SIG-M5 treated with dmso at 0.1 percent for 504 hours (cell line): ENCODE data around the gene DPEP2NB.
"Not testable (repeated sequence)": the region's sequence is repeated elsewhere in the genome, so short reads cannot be mapped to it uniquely, and the experiment has no call there.

Experiments
- DNase-seq: peaks from one replicate; lab custom pipeline; 2025; ENCODE audit not compliant: unreplicated experiment; lab: John Stamatoyannopoulos, UW

DPEP2NB gene

GRCh38 chr16:67987460-67988160 lies 28.1 kb downstream of the DPEP2NB start:
- DNase-seq, result no peak

- no peak for DNase-seq
These were observed 28.8 kb downstream of the DPEP2NB start for GRCh38 chr16:67986949-67987348.

- no peak for DNase-seq
These were observed 33.6 kb downstream of the DPEP2NB start for GRCh38 chr16:67982011-67982696.

GRCh38 chr16:67979955-67980678 lies 35.6 kb downstream of the DPEP2NB start, which contains the start of gene DPEP3:
Gene DPEP3 (minus strand): TSS chr16:67980499. CDS start chr16:67980380, 119 bp downstream.
- no peak for DNase-seq

GRCh38 chr16:67977469-67978227 lies 38.1 kb downstream of the DPEP2NB start:
- DNase-seq, result no peak

- DNase-seq, result no peak
These were observed 38.7 kb downstream of the DPEP2NB start for GRCh38 chr16:67977005-67977404.

- DNase-seq, result no peak
These were observed 39.5 kb downstream of the DPEP2NB start for GRCh38 chr16:67976205-67976604.

GRCh38 chr16:67975321-67976105 lies 40.2 kb downstream of the DPEP2NB start:
- DNase-seq, result no peak

GRCh38 chr16:67972285-67972684 lies 43.4 kb downstream of the DPEP2NB start:
- not testable (repeated sequence) for DNase-seq

GRCh38 chr16:67971111-67971510 lies 44.6 kb downstream of the DPEP2NB start:
- DNase-seq, result no peak

GRCh38 chr16:67969254-67970039 lies 46.3 kb downstream of the DPEP2NB start:
- DNase-seq, result no peak

- peak; percentile 67 for DNase-seq
These were observed 47.1 kb downstream of the DPEP2NB start, which contains the start of gene SLC12A4 for GRCh38 chr16:67968400-67969253. Gene SLC12A4 (minus strand): TSS chr16:67968637. CDS start chr16:67968553, 84 bp downstream.

- DNase-seq, result peak; percentile 30
These were observed 47.7 kb downstream of the DPEP2NB start for GRCh38 chr16:67967958-67968399.

GRCh38 chr16:67967183-67967957 lies 48.3 kb downstream of the DPEP2NB start:
- no peak for DNase-seq

GRCh38 chr16:67966549-67967182 lies 49.0 kb downstream of the DPEP2NB start:
- peak; percentile 54 for DNase-seq

GRCh38 chr16:67965668-67966548 lies 49.8 kb downstream of the DPEP2NB start:
- DNase-seq, result no peak
